Stimulated activated naive CD4-positive, alpha-beta T cell (primary cell): ENCODE data around the gene LDHAL6A.

Source experiments
- DNase-seq, 6 experiments: peaks; one replicate each; lab custom pipeline; 2025; lab: John Stamatoyannopoulos, UW

LDHAL6A gene

DNA sequence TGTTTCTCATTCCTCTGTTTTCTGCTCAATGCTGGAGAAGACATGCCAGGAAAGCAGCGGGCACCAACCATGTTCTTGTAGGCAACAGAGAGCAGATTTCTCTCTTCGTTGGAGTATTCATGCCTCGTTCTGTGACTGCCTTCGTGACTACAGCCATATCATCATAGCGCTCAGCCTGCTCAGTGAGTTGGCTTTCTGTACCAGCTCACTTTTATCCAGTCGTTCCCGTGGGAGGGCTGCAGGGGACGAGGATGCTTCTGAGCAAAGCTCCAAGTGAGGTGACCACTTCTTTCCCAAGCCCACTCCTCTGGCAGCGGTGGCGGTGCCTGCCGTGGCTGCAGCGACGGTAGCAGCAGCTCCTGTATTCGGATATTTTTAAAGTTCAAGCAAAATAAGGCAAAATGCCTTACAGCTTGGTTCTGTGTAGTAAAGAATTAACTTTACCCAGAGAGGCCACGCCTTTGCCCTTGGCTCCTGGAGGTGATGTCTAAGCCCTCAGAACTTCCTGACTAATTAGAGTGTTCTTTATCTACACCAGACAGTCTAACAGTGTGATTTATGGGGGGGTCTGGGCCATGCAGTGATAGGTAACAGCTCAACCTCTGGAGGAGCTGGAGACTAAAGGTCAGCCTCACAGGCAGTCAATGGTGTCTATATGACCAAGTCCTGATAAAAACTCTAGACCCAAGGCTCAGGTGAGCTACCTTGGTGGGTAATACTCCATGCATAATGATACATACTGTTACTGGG, 35.3 kb downstream of the LDHAL6A start:
- no peak for DNase-seq

DNA sequence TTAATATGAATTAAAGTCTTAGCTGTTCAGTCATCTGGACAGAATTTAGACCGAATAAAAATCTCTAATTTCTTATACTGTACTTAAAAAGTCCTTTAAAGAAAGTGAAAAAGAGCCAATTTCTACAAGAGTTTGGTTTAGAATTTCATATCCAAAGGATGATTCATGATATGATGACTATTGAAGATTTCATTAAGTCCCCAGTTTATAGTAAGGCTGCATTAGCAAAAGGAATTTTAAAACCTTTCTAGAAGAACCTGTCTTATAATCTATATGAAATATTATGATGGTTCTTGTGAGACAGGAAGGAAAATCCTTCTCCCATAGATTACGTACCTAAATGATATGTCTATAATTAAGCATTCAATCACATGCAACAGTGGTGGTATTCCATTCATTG, 36.3 kb downstream of the LDHAL6A start:
- DNase-seq: no peak

DNA sequence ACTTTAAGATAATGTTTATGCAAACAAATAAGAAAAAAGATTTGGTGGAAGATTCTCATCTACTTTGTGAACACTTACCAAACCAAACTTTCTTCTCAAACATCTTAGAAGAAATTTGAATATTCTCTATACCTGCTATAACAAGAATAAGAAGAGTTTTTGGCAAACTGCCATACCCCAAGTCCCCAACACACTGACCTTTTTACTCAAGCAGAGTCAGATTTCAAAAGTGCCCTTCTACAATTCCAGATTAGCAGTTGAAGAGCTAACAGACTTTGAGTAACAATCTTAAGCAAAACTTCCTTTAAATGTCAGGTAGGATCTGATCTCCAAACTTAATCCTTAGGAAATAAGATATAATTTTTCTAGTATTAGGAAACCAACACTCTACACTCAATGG, 37.2 kb downstream of the LDHAL6A start:
- no peak for DNase-seq

DNA sequence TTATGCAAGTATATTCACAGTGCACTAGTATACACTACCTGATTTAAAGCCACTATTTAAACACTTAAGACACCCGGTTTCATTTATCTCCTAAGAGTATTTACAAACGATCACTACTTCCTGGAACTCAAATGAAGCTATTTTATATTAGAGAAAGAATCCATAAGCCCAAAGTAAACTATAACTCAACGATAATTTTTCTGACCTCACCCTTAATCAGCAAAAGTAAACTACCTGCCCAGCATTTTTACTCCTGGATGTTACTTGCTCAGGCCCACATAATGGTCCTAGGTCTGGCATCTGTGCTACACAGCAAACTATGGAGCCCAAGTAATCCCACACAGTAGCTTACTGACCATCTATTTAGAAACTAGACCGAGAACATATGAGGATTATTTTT, 37.7 kb downstream of the LDHAL6A start:
- no peak for DNase-seq

DNA sequence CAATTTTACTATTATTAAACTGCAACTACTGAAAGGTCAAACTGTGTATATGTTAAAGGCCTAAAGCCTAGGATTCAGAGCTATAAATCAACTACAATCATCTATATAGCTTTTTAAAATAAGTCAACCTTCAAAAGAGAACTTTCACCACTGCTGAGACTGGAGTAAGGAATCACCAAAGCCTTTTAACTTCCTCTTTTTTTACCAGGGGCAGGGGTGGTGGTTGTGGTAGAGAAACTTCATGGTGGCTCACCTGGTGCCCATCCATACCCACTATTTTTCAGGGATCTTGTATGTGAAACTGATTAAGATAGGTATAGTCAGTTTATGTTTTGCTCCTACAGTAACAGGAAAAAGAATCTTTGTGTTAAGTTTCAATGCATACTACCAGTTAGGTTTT, 39.6 kb downstream of the LDHAL6A start:
- no peak for DNase-seq

DNA sequence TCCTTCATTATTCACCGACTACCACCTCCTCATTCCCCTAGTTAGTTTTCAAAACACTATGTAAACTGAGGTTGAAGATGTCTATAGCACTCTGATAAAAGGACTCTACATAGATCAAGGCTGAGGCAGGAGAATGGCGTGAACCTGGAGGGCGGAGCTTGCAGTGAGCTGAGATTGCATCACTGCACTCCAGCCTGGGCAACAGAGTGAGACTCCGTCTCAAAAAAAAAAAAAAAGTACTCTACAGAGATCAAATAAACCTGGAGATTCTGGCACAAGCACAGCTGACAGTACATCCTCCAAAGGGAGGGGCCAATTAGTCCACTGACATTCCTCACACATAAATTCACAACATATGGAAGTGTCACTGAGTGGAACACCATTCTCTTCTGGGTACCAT, 40.0 kb downstream of the LDHAL6A start:
- no peak for DNase-seq

DNA sequence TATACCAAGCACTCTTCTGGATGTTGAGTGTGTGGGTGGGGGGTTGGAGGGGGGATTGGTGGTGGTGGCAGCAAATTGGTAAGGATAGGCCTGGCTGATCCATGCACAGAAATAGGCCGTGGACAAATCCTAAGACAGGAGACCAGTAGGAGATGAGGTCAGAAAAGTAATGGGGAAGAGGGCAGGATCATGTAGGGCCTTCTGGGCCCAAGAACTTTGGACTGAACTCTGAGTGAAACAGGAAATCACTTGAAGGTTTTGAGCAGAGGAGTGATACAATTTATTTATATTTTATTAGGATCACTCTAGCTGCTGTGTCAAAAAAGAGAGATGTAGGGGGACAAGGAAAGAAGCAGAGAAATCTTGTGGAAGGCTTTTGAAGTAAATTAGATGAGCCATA, 42.4 kb downstream of the LDHAL6A start:
- DNase-seq: no peak

DNA sequence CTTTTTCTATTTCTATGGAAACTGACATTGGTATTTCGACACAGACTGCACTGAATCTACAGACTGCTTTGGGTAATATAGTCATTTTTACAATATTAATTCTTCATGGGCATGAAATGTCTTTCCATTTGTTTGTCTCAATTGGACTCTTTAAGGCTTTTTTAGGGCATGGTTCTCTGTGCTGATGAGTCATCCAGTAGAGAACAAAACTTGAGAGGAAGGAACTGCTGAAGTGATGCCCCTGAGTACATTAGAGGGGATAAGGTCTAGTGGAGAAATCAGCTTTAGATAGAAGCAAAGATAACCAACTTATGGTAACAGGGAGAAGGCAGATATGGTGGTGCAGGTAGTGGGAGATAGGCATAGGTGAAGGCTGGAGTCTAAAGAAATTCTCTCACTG, 46.0 kb downstream of the LDHAL6A start:
- no peak for DNase-seq

DNA sequence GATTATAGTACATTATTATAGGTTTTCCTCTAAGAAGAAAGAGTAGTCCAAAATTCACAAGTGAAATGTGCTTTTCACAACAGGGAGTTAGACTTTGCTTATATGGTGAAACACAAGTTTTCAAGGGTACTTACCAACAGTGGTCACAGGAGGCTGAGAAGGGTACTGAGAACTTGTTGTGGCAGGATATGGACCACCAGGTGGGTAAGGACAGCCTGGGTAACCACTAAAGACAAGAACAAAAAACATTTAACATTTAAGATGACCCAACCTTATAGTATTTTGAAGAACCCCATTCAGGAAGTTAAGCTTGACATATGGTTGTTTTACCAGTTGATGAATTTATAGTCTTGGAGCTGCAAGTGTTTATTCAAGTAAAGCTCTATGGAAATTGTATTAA, 46.7 kb downstream of the LDHAL6A start:
- no peak for DNase-seq

DNA sequence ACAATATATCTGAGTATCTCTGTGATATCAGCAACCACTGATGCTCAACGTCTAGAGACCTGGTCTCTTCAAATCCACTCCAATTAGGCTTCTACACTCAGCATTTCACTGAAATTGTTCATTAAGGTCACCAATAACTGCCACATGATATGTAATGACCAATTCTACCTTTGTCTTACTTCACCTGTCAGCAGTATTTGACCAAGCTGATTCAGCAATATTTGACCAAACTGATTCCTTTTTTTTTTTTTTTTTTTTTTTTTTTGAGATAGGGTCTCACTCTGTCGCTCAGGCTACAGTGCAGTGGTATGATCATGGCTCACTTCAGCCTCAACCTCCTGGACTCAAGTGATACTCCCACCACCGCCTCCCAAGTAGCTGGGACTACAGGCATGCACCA, 65.5 kb downstream of the LDHAL6A start:
- DNase-seq: no peak

DNA sequence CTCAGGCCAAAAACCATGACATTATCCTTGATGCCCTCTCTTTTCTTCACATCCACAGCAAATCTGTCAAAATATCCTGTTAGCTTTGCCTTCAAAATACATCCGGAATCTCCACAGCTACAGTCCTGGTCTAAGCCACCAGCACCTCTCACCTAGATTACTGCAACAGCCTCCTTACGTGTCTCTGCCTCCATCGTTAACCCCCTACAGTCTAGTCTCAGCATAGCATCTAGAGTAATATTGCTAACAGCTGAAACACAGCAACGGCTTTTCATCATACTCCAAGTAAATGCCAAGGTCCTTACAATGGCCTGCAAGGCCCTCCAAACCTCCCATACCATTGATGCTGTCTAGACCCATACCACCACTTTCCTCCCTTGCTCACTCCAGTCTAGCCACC, 66.7 kb downstream of the LDHAL6A start:
- DNase-seq: no peak

DNA sequence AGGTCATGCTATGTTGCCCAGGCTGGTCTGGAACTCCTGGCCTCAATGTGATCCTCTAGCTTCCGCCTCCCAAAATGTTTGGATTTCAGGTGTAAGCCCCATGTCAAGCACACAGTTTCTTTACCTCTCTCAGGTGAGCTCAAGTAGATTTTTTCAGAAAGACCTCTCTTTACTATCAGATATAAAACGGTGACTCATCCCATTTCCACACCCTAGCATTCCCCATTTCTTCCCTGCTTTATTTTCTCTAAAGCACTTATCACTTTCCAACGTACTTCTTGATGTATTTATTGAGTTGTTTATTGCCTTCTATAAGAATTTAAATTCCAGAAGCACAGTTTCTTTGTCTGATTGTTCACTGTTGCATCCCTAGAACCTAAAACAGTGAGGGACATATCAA, 67.4 kb downstream of the LDHAL6A start:
- DNase-seq: no peak

DNA sequence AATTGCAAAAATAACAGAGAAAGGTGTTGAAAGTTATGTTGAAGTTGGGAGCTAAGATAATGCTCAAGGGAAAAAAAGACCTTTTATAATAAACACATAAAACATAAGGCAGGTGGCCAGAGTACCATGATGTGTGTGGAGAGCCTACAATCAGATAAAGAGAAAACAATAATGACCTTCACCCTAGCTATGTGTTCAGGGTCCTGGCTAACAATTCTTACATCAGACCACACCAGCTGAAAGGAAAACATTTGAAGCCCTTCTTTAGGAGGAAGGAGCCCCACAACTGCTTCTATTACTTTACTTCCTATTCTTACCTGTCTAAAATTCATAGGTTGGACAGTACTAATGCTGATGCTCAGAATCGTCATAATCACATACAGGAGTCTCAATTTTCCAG, 68.6 kb downstream of the LDHAL6A start:
- DNase-seq: no peak

DNA sequence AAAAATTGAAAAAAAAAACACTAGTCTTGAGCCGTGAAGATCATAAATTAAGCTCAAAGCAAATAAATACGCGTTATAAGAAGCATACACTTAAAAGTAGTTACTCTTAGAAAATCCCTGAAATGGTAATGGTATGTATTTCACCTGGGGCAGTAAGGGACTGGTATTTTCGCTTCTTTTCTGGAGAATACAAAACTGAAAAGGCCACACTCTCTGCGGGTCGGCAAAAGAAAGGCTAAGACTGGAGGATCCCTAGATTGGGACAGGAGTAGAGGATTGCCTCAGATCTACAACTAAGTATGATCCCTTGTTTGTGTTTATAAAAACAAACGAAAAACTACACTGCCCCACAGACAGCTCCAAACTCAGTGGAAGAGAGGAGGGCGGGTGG, 70.5 kb downstream of the LDHAL6A start:
- no peak for DNase-seq

DNA sequence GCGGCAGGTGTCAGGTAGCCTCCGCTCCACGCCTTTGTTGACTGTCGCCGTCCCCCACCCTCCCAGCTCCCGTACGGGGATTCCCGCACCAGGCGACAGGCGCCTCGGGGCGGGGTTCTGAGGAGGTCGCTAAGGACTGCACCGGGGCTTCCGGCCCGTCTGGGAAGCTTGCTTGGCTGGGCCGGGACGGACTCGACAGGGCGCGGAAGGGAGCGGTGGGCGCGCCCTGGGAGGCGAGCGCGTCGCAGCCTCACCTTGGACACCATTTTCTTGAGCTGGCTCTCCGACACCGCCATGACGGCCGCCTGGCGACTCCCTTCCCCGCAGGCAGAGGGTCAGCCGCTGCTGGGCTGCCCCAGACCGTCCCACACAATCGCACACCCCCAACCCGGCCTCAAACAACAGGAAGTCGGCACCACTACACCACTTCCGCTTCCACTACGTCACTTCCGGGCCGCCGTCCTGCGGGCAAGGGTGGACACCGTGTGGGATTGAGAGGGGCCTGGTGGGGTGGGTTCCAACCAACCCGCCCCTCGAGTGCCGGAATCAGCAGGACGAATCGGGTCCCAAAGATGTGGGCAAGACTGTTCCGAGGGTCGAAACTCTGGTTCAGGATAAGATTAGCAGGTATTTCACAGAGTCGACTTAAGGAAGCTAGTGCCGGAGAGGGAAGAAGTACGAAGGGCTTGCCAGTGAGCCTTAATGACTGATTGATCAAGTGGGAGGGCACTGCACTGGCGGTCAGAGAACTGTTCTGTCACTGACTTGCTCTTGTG, 71.1 kb downstream of the LDHAL6A start, which contains the start of gene TSG101:
Gene TSG101 (minus strand): TSS at position 422 of the 776 bp plus-strand sequence. CDS start 126 bp downstream, at position 296.
- DNase-seq: peak; percentile 86 to 94 (median 86)

DNA sequence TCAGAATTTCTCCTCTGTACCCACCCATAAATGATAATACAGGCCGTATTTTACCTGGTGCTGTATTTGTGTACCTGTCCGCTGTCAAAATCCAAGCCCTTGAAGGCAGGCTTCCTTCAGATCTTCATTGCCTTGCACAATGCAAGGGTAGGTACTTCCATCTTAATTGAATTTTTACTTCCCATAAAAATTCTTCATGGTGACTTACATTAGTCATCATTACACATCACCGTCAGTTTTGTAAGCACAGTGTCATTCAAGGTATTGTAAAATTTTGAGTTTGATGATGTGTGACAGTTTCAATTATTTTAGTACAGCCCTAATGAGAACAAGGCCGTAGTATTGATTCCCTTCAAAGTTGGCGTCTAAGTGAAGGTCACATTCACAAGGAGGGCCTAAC, 71.9 kb downstream of the LDHAL6A start:
- DNase-seq: peak in 2 of 6 experiments; percentile 15 to 41
